PFSK-1 (cell line): ENCODE results near the gene ADGRB2.
A peak's percentile ranks its signal among the peaks of the same experiment; 100 is the strongest.

Experiments
- FOXP2 ChIP-seq: optimal IDR thresholded peaks from 2 replicates; pipeline ENCODE3; 2011; ENCODE audit warnings: borderline replicate concordance, control low read depth, inconsistent platforms; ENCODE audit not compliant: insufficient read depth; ENCODE audit errors: extremely low read length, extremely low read depth
- POLR2AphosphoS5 ChIP-seq: IDR thresholded peaks from 2 replicates; pipeline ENCODE4 v1.6.1; 2012; ENCODE audit warnings: low read depth, mild to moderate bottlenecking, control low read depth, low read length, moderate library complexity
- TAF1 ChIP-seq: IDR thresholded peaks from 2 replicates; pipeline ENCODE4 v1.6.1; 2012; ENCODE audit warnings: low read length, control low read depth, borderline replicate concordance; ENCODE audit not compliant: insufficient read depth
- TF ChIP-seq, protein P1 (sequence below), 2 experiments: IDR thresholded peaks; 2 replicates each; pipeline versions ENCODE4 v1.6.1 to v1.8.0; 2011 to 2012; ENCODE audit warnings: low read depth in 2 of 2, low read length in 2 of 2, control low read depth in 1 of 2, inconsistent platforms in 1 of 2, mild to moderate bottlenecking in 1 of 2, moderate library complexity in 1 of 2; ENCODE audit not compliant: insufficient read depth in 1 of 2

DNA sequence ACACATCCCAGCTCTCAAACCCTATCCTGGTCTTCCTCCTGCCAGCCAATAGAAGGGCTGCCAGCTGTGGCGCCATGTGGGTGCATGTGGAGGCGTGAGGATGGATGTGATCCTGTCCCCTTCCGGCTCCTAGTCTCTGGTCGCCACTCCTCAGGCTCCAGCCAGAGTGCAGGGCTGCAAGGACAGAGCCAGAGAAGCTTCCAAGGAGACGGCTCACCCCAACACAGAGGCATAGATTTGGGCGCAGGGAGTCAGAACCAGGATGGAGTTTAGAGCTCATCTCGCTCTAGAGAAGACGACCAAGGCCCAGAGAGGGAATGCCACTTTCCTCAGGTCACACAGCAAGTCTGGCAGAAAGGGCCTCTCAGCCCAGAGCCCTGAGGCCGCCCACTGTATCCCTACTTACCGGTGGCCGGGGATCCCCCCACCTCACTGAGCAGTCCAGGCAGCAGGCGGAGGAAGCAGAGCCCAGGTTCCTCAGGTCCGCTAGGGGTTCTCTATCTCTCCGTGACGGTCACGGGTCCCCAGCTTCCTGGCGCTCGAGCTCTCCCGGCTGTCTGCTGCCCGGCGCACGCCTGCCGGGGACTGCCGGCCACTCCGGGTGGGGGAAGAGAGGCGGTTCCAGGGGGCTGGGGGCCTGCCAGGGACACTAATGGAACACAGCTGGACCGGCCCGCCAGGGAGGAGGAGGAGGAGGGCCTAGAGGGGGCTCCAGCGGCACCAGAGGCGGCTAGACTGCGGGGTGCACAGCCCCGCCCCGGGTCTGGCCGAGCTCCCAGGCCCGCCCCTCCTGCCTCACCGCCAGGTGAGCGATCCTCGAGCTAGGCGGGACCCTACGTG, 60.5 kb downstream of the ADGRB2 start, which contains the start of gene COL16A1:
- TF ChIP-seq POLR2AphosphoS5 (no peak), TAF1 (no peak), FOXP2 (peak; percentile 32)
- TF ChIP-seq, protein P1, sequence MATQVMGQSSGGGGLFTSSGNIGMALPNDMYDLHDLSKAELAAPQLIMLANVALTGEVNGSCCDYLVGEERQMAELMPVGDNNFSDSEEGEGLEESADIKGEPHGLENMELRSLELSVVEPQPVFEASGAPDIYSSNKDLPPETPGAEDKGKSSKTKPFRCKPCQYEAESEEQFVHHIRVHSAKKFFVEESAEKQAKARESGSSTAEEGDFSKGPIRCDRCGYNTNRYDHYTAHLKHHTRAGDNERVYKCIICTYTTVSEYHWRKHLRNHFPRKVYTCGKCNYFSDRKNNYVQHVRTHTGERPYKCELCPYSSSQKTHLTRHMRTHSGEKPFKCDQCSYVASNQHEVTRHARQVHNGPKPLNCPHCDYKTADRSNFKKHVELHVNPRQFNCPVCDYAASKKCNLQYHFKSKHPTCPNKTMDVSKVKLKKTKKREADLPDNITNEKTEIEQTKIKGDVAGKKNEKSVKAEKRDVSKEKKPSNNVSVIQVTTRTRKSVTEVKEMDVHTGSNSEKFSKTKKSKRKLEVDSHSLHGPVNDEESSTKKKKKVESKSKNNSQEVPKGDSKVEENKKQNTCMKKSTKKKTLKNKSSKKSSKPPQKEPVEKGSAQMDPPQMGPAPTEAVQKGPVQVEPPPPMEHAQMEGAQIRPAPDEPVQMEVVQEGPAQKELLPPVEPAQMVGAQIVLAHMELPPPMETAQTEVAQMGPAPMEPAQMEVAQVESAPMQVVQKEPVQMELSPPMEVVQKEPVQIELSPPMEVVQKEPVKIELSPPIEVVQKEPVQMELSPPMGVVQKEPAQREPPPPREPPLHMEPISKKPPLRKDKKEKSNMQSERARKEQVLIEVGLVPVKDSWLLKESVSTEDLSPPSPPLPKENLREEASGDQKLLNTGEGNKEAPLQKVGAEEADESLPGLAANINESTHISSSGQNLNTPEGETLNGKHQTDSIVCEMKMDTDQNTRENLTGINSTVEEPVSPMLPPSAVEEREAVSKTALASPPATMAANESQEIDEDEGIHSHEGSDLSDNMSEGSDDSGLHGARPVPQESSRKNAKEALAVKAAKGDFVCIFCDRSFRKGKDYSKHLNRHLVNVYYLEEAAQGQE (IDR thresholded peaks at IDR 0.05; ENCODE audit: insufficient read depth in 1 of 2, low read depth in 2 of 2, low read length in 2 of 2), result 0 out of 4 replicates have a peak, but pooled peaks of 1 of the 2 experiments have one; percentile 10
